ENCODE measurements around the gene LCNL1.
"Not testable (repeated sequence)": the region's sequence is repeated elsewhere in the genome, so short reads cannot be mapped to it uniquely, and the experiment has no call there.

The LCNL1 gene

DNA sequence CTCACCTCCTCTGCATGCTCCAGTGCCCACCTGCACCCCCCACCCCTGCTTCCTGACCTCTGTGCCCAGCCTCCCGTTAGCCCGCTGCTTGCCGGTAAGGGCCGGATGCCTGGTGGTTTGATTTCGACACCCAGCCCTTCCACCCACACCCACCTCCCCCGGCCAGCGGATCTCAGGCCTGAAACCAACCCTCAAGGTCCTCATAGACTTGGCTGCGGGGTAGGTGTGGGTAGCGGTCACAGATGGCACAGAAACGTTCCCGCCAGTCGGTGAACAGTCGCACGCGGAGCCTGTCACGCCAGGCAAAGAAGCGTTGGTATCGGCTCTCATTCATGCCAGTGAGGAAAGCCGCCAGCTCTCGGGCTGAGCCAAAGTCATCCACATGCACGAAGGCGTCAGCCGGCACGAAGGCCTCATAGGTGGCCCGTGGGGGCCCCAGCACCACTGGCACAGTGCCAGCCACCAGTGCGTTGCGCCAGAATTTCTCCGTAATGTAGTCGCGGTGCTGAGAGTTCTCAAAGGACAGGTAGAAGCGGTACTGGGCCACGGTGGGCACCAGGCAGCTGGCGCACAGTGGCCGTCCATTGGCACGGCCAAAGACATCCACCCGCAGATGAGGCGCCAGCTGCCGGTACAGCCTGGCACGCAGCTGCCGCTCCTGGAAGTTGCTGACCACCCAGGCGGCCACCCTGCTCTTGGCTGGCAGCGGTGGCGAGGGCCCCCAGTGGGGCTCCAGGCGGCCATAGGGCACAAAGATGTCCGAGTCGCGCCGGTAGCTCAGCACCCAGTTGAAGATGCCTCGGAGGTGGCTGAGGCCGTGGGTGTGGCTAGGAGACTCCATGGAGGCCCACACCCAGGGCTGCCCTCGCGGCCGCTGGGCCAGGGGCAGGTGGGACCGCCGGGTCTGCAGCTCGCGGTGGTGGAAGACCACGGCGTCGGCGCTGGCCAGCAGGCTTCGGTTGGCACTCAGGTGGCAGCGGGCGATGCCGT is 48.0 kb downstream of the LCNL1 start:
- H3K4me3 ChIP-seq (ENCODE audit: low read length): no peak overlapping the region
- no peaks in the 10 kb centered on the region for H3F3A ChIP-seq (ENCODE audit: control insufficient read depth, insufficient read depth)
- H3K27ac ChIP-seq (ENCODE audit: low read depth, low read length): no peak overlapping the region
- no peak overlapping the region for H3K4me2 ChIP-seq (ENCODE audit: low read length)
- no peaks in the 10 kb centered on the region for H3K9me3 ChIP-seq (ENCODE audit: control insufficient read depth, insufficient read depth, low read length)
- no peaks in the 10 kb centered on the region for H3K79me2 ChIP-seq (ENCODE audit: control insufficient read depth, low read length)
- no peaks in the 10 kb centered on the region for H3K36me3 ChIP-seq (ENCODE audit: control insufficient read depth, low read length)
- peaks cover 56% of the 10 kb centered on the region for H3K4me1 ChIP-seq (ENCODE audit: control insufficient read depth, low read length)
- H3K9me2 ChIP-seq (replicated peaks; ENCODE audit: control insufficient read depth, low read length): no peaks in the 10 kb centered on the region
- TF ChIP-seq CTCF (IDR thresholded peaks at IDR 0.05; ENCODE audit: low read depth, low read length, poor library complexity, severe bottlenecking): no peak
- TF ChIP-seq EZH2phosphoT487 (IDR thresholded peaks at IDR 0.05; ENCODE audit: borderline replicate concordance, low read length): peak; percentile 47; the same call in 1 of the 2 replicates
- 0 out of 2 replicates have a peak, but pooled peaks cover 3% of the 10 kb centered on the region for H4K20me1 ChIP-seq (ENCODE audit: control insufficient read depth, insufficient read depth, low read depth, low read length)
- H3K27me3 ChIP-seq (ENCODE audit: control insufficient read depth, low read length): peaks cover 68% of the 10 kb centered on the region

GRCh38 chr9:137031904-137032640 is 49.3 kb downstream of the LCNL1 start, which contains the start of gene FUT7:
Gene FUT7 (minus strand): TSS chr9:137032088. CDS start chr9:137031991, 97 bp downstream.
- Histone ChIP-seq H3K4me2 (ENCODE audit: low read length) (peak within 1 kb of the TSS; percentile 40), H3K79me2 (ENCODE audit: control insufficient read depth, low read length) (no peaks in the 10 kb centered on the region), H3K4me3 (ENCODE audit: low read length) (no peak within 1 kb of the TSS), H3K4me1 (ENCODE audit: control insufficient read depth, low read length) (peaks cover 51% of the 10 kb centered on the region), H4K20me1 (ENCODE audit: control insufficient read depth, insufficient read depth, low read depth, low read length) (0 out of 2 replicates have a peak, but pooled peaks cover 3% of the 10 kb centered on the region), H3K27ac (ENCODE audit: low read depth, low read length) (no peak within 1 kb of the TSS), H3K27me3 (ENCODE audit: control insufficient read depth, low read length) (peaks cover 57% of the 10 kb centered on the region), H3K9me3 (ENCODE audit: control insufficient read depth, insufficient read depth, low read length) (no peaks in the 10 kb centered on the region), H3F3A (ENCODE audit: control insufficient read depth, insufficient read depth) (no peaks in the 10 kb centered on the region), H3K9me2 (replicated peaks; ENCODE audit: control insufficient read depth, low read length) (no peaks in the 10 kb centered on the region), H3K36me3 (ENCODE audit: control insufficient read depth, low read length) (no peaks in the 10 kb centered on the region)
- TF ChIP-seq CTCF (IDR thresholded peaks at IDR 0.05; ENCODE audit: low read depth, low read length, poor library complexity, severe bottlenecking) (no peak), EZH2phosphoT487 (IDR thresholded peaks at IDR 0.05; ENCODE audit: borderline replicate concordance, low read length) (no peak)

GRCh38 chr9:137032858-137033257 is 50.1 kb downstream of the LCNL1 start:
- Histone ChIP-seq H3K9me2 (replicated peaks; ENCODE audit: control insufficient read depth, low read length) (no peaks in the 10 kb centered on the region), H3K9me3 (ENCODE audit: control insufficient read depth, insufficient read depth, low read length) (no peaks in the 10 kb centered on the region), H3K36me3 (ENCODE audit: control insufficient read depth, low read length) (no peaks in the 10 kb centered on the region), H3K4me3 (ENCODE audit: low read length) (no peak overlapping the region), H3K79me2 (ENCODE audit: control insufficient read depth, low read length) (no peaks in the 10 kb centered on the region), H3K4me1 (ENCODE audit: control insufficient read depth, low read length) (peaks cover 51% of the 10 kb centered on the region), H3K27ac (ENCODE audit: low read depth, low read length) (no peak overlapping the region), H3K27me3 (ENCODE audit: control insufficient read depth, low read length) (peaks cover 56% of the 10 kb centered on the region), H3F3A (ENCODE audit: control insufficient read depth, insufficient read depth) (no peaks in the 10 kb centered on the region), H3K4me2 (ENCODE audit: low read length) (peak overlapping the region; percentile 40; the same call in 1 of the 2 replicates), H4K20me1 (ENCODE audit: control insufficient read depth, insufficient read depth, low read depth, low read length) (0 out of 2 replicates have a peak, but pooled peaks cover 3% of the 10 kb centered on the region)
- TF ChIP-seq CTCF (IDR thresholded peaks at IDR 0.05; ENCODE audit: low read depth, low read length, poor library complexity, severe bottlenecking) (no peak), EZH2phosphoT487 (IDR thresholded peaks at IDR 0.05; ENCODE audit: borderline replicate concordance, low read length) (no peak)

GRCh38 chr9:137033481-137033880 is 50.7 kb downstream of the LCNL1 start:
- not testable (repeated sequence) for H3K4me3 ChIP-seq (ENCODE audit: low read length); H3K4me2 ChIP-seq (ENCODE audit: low read length); H3K9me3 ChIP-seq (ENCODE audit: control insufficient read depth, insufficient read depth, low read length); H4K20me1 ChIP-seq (ENCODE audit: control insufficient read depth, insufficient read depth, low read depth, low read length); H3K9me2 ChIP-seq (replicated peaks; ENCODE audit: control insufficient read depth, low read length); H3K27ac ChIP-seq (ENCODE audit: low read depth, low read length); H3K36me3 ChIP-seq (ENCODE audit: control insufficient read depth, low read length); H3K79me2 ChIP-seq (ENCODE audit: control insufficient read depth, low read length); H3F3A ChIP-seq (ENCODE audit: control insufficient read depth, insufficient read depth)
- Histone ChIP-seq H3K4me1 (ENCODE audit: control insufficient read depth, low read length) (peaks cover 49% of the 10 kb centered on the region), H3K27me3 (ENCODE audit: control insufficient read depth, low read length) (peaks cover 55% of the 10 kb centered on the region)

All from DOHH2 (cell line).